AG08395 (cell line): Measurements from ENCODE around the gene FAM216B.

Experiments
- DNase-seq: peaks from one replicate; pipeline ENCODE4 v3.0.0; 2012; ENCODE audit warnings: mixed read lengths, low spot score

The FAM216B gene

GRCh38 chr13:42834946-42835345 is 53.6 kb downstream of the FAM216B start:
- DNase-seq = no peak

DNA sequence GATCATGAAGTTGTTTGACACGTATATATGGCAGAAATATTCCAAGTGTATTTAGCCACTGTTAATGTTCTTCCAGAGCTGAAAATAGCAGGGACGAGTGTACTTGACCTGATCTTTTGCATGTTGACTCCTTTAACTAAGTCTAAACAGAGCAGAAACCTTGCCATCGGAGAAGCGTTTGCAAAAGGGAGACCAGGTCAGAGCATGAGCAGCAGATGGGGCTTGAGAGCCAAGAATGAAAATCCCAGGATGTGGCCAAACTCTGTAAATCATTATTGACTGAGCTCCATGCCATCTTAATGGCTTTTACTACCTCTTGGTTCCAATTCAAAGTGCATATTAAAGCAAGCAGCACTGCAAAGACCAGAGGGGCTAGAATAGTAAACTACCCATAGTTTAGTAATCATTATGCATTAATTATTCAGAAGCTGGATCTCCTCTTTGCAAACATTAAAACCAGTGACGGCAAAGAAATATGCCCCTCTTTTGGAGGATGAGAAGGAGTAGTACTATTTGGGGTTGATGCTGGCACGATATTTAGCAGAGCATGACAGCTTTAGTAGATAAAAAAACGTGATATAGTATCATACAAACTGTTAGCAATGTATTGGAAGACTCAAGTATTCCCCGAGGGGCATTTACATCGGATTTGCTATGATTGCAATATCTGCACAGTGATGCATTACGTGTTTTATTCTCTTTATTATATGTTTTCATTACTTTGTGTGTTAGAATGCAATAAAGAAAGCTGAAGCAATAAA is 55.7 kb downstream of the FAM216B start:
- DNase-seq = peak; percentile 29
